ENCODE results near the gene PTCSC3.

GRCh38 chr14:36204461-36205073, 28.0 kb upstream of the PTCSC3 start:
- TF ChIP-seq EZH2phosphoT487 (IDR thresholded peaks at IDR 0.05; ENCODE audit: borderline replicate concordance, low read length) (no peak), CTCF (conservative IDR thresholded peaks at IDR 0.05; ENCODE audit: low read depth, low read length) (no peak)
